K562 (cell line): ENCODE results near the gene RNF11. TPM values are rescaled to one million over a fixed set of nuclear protein-coding genes. Genes with fewer than 3 reads are reported as not detected.

Source experiments
- ARHGAP35 ChIP-seq: fragments of 450-650 bp; IDR thresholded peaks from 2 replicates; pipeline ENCODE4 v1.6.1; 2018; ENCODE audit not compliant: partially characterized antibody
- CBX2 ChIP-seq: fragments of 200-600 bp; sonication (generic); IDR thresholded peaks from one replicate; pipeline ENCODE4 v1.6.1; 2012; ENCODE audit warnings: mild to moderate bottlenecking, low read length, inconsistent platforms; ENCODE audit not compliant: insufficient read depth, poor library complexity, severe bottlenecking
- CREB1 ChIP-seq, 2 experiments: sonication (generic) in 1 of 2; formaldehyde crosslinking in 1 of 2; IDR thresholded peaks; 2 replicates each; pipeline versions ENCODE4 v1.6.1 to v1.8.0; 2012 to 2022; ENCODE audit warnings: inconsistent platforms in 1 of 2, mild to moderate bottlenecking in 1 of 2, missing genetic modification reagents in 1 of 2, moderate library complexity in 1 of 2
- DDX20 ChIP-seq: fragments of 450-650 bp; IDR thresholded peaks from 2 replicates; pipeline ENCODE4 v1.6.1; 2016; ENCODE audit warnings: missing genetic modification characterization, low read depth, mild to moderate bottlenecking, missing compliant biosample characterization, moderate library complexity
- DPF2 ChIP-seq: fragments of 450-650 bp; IDR thresholded peaks from 2 replicates; pipeline ENCODE4 v1.6.1; 2016
- FOXP1 ChIP-seq: sonication (generic); formaldehyde crosslinking; IDR thresholded peaks from 2 replicates; pipeline ENCODE4 v1.8.0; 2022; ENCODE audit warnings: mild to moderate bottlenecking, missing genetic modification reagents
- HSF4 ChIP-seq: fragments of 250-450 bp; sonication (Bioruptor Pico); IDR thresholded peaks from 2 replicates; pipeline ENCODE4 v2.1.2; 2022; ENCODE audit warnings: mild to moderate bottlenecking, moderate library complexity, borderline replicate concordance
- NCOR1 ChIP-seq: fragments of 450-650 bp; IDR thresholded peaks from 2 replicates; pipeline ENCODE4 v1.6.1; 2016; ENCODE audit warnings: mild to moderate bottlenecking, moderate library complexity
- RHOXF2B ChIP-seq: fragments of 250-450 bp; sonication (Bioruptor Pico); conservative IDR thresholded peaks from 2 replicates; pipeline ENCODE4 v1.5.1; 2021
- SMARCA4 ChIP-seq: fragments of 450-650 bp; IDR thresholded peaks from 2 replicates; pipeline ENCODE4 v1.6.1; 2016
- SNIP1 ChIP-seq: fragments of 450-650 bp; IDR thresholded peaks from 2 replicates; pipeline ENCODE4 v1.7.1; 2017; ENCODE audit warnings: low read depth, mild to moderate bottlenecking
- SP1 ChIP-seq: sonication (generic); formaldehyde crosslinking; IDR thresholded peaks from 2 replicates; pipeline ENCODE4 v1.8.1; 2022; ENCODE audit warnings: mild to moderate bottlenecking, missing genetic modification reagents
- TAL1 ChIP-seq: fragments of 450-650 bp; IDR thresholded peaks from 2 replicates; pipeline ENCODE4 v1.6.1; 2016; ENCODE audit warnings: mild to moderate bottlenecking
- ZBTB8A ChIP-seq: fragments of 450-650 bp; IDR thresholded peaks from 2 replicates; pipeline ENCODE4 v1.6.1; 2018; ENCODE audit warnings: mild to moderate bottlenecking, moderate library complexity; ENCODE audit not compliant: partially characterized antibody
- ZNF41 ChIP-seq: fragments of 250-450 bp; sonication (Bioruptor Pico); conservative IDR thresholded peaks from 2 replicates; pipeline ENCODE4 v1.4.0; 2020; ENCODE audit warnings: mild to moderate bottlenecking
- ZNF644 ChIP-seq: fragments of 200-800 bp; sonication (Bioruptor generic); IDR thresholded peaks from 2 replicates; pipeline ENCODE4 v1.6.1; 2016; ENCODE audit warnings: low read depth, missing genetic modification characterization, missing compliant biosample characterization
- ZNF668 ChIP-seq: fragments of 250-450 bp; sonication (Bioruptor Pico); IDR thresholded peaks from 2 replicates; pipeline ENCODE4 v1.8.0; 2022; ENCODE audit warnings: mild to moderate bottlenecking, inconsistent platforms
- polyA plus RNA-seq, 8 experiments: library from polyadenylated mRNA; depleted of rRNA in 4 of 8; stranded (reverse) in 5 of 8; unstranded in 3 of 8; fragments of >200 nt; fragmentation: Nextera tagmentation in 2 of 8; fragmentation: Illumina TruSeq in 1 of 8; extraction: Ambion mirVana in 2 of 8; extraction: Trizol in 1 of 8; gene quantifications; 2 replicates each; pipeline versions ENCODE4 v1.2.1 to v1.2.3, GENCODE V29; 2011 to 2014; ENCODE audit warnings: inconsistent platforms in 1 of 8, missing spikeins in 1 of 8
- total RNA-seq, 7 experiments: library from RNA; depleted of rRNA in 6 of 7; stranded (reverse); fragments of >200 nt in 6 of 7; fragmentation: Illumina TruSeq in 2 of 7; extraction: Trizol in 2 of 7; gene quantifications; 2 replicates each; pipeline versions ENCODE4 v1.2.1 to v1.2.3, GENCODE V29; 2011 to 2021; ENCODE audit warnings: low replicate concordance in 1 of 7
- TF ChIP-seq, protein P1 (sequence below): sonication (generic); formaldehyde crosslinking; IDR thresholded peaks from 2 replicates; pipeline ENCODE4 v1.8.1; 2023; ENCODE audit warnings: missing genetic modification reagents, mild to moderate bottlenecking, borderline replicate concordance
- TF ChIP-seq, protein P2 (sequence below): fragments of 450-650 bp; formaldehyde crosslinking; IDR thresholded peaks from 2 replicates; pipeline ENCODE4 v1.4.0; 2022; ENCODE audit warnings: mild to moderate bottlenecking, moderate library complexity
- TF ChIP-seq, protein P3 (sequence below): fragments of 250-450 bp; sonication (Bioruptor Pico); IDR thresholded peaks from 2 replicates; pipeline ENCODE4 v1.5.0; 2020; ENCODE audit warnings: mild to moderate bottlenecking, borderline replicate concordance

The RNF11 gene
- total and polyA plus RNA-seq, 9 of the 15 experiments (the other 6 are each of a cell fraction or from before 2014, with no cell fraction given): 5.7 to 34.3 (median 23.1) TPM

DNA sequence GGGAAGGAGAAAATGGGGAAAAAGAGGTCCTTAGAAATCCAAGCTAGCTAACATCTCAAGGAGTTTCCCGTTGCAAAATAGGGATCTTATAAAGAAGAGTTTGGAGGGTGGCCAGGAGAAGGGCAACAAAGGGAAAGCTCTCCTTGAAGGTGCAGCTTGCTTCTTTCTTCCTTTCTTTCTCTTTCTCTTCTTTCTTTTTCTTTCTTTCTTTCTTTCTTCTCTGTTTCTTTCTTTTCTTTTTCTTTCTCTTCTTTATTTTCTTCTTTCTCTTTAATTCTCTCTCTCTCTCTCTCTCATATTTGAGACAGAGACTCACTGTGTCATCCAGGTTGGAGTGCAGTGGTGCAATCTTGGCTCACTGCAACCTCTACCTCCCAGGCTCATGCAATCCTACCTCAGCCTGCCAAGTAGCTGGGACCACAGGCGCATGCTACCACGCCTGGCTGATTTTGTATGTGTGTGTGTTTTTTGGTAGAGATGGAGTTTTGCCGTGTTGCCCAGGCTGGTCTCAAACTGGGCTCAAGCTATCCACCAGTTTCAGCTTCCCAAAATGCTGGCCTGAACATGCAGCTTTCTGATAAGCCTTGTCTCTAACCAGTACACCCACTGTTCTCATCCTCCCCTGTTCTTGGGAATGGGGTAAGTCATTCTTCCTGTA lies 44.4 kb downstream of the RNF11 start (continued):
- TF ChIP-seq, protein P1, sequence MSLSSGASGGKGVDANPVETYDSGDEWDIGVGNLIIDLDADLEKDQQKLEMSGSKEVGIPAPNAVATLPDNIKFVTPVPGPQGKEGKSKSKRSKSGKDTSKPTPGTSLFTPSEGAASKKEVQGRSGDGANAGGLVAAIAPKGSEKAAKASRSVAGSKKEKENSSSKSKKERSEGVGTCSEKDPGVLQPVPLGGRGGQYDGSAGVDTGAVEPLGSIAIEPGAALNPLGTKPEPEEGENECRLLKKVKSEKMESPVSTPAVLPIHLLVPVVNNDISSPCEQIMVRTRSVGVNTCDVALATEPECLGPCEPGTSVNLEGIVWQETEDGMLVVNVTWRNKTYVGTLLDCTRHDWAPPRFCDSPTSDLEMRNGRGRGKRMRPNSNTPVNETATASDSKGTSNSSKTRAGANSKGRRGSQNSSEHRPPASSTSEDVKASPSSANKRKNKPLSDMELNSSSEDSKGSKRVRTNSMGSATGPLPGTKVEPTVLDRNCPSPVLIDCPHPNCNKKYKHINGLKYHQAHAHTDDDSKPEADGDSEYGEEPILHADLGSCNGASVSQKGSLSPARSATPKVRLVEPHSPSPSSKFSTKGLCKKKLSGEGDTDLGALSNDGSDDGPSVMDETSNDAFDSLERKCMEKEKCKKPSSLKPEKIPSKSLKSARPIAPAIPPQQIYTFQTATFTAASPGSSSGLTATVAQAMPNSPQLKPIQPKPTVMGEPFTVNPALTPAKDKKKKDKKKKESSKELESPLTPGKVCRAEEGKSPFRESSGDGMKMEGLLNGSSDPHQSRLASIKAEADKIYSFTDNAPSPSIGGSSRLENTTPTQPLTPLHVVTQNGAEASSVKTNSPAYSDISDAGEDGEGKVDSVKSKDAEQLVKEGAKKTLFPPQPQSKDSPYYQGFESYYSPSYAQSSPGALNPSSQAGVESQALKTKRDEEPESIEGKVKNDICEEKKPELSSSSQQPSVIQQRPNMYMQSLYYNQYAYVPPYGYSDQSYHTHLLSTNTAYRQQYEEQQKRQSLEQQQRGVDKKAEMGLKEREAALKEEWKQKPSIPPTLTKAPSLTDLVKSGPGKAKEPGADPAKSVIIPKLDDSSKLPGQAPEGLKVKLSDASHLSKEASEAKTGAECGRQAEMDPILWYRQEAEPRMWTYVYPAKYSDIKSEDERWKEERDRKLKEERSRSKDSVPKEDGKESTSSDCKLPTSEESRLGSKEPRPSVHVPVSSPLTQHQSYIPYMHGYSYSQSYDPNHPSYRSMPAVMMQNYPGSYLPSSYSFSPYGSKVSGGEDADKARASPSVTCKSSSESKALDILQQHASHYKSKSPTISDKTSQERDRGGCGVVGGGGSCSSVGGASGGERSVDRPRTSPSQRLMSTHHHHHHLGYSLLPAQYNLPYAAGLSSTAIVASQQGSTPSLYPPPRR: no peak
- TF ChIP-seq DPF2 (no peak), ZNF41 (no peak), ZNF668 (CRISPR knock-in tag) (no peak), NCOR1 (peak; percentile 16; the same call in 1 of the 2 replicates), CREB1 (IDR thresholded peaks at IDR 0.05) (no peak), CREB1 (CRISPR knock-in tag; IDR thresholded peaks at IDR 0.05) (no peak), HSF4 (no peak), TAL1 (peak; percentile 55), SP1 (CRISPR knock-in tag) (no peak), DDX20 (tag) (no peak), ZBTB8A (no peak), FOXP1 (CRISPR knock-in tag) (peak; percentile 50; the same call in 1 of the 2 replicates), ARHGAP35 (no peak), SNIP1 (no peak), RHOXF2B (CRISPR knock-in tag) (no peak), SMARCA4 (peak; percentile 42; the same call in 1 of the 2 replicates), ZNF644 (tag) (no peak), CBX2 (no peak)
- TF ChIP-seq, protein P2, sequence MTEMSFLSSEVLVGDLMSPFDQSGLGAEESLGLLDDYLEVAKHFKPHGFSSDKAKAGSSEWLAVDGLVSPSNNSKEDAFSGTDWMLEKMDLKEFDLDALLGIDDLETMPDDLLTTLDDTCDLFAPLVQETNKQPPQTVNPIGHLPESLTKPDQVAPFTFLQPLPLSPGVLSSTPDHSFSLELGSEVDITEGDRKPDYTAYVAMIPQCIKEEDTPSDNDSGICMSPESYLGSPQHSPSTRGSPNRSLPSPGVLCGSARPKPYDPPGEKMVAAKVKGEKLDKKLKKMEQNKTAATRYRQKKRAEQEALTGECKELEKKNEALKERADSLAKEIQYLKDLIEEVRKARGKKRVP (CRISPR knock-in tag): no peak
- TF ChIP-seq, protein P3, sequence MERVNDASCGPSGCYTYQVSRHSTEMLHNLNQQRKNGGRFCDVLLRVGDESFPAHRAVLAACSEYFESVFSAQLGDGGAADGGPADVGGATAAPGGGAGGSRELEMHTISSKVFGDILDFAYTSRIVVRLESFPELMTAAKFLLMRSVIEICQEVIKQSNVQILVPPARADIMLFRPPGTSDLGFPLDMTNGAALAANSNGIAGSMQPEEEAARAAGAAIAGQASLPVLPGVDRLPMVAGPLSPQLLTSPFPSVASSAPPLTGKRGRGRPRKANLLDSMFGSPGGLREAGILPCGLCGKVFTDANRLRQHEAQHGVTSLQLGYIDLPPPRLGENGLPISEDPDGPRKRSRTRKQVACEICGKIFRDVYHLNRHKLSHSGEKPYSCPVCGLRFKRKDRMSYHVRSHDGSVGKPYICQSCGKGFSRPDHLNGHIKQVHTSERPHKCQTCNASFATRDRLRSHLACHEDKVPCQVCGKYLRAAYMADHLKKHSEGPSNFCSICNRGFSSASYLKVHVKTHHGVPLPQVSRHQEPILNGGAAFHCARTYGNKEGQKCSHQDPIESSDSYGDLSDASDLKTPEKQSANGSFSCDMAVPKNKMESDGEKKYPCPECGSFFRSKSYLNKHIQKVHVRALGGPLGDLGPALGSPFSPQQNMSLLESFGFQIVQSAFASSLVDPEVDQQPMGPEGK: no peak
